PC-3 (cell line): ENCODE results near the gene GRB2. TPM values are rescaled to one million over a fixed set of nuclear protein-coding genes. Genes with fewer than 3 reads are reported as not detected.

Source experiments
- ATAC-seq: fragments of 200-7000 bp; cut with Tn5 transposase; 2 replicates; pipeline ENCODE4 v1.9.1; 2020; ENCODE audit warnings: mild to moderate bottlenecking, moderate library complexity
- BruUV-seq: library from RNA; stranded (reverse); fragments of 400-500 nt; replicated peaks from 2 replicates; lab custom pipeline; 2021; lab: Mats Ljungman, UMichigan
- CTCF ChIA-PET: fragments of 300-600 bp; sonication (Branson Sonifier 250); formaldehyde crosslinking; loops from one replicate; lab custom pipeline; 2022; ENCODE audit warnings: antibody characterized with exemption; lab: Charles Lee
- POLR2A ChIA-PET: fragments of 300-600 bp; sonication (Branson Sonifier 250); formaldehyde crosslinking; loops from one replicate; lab custom pipeline; 2022; ENCODE audit warnings: antibody characterized with exemption; ENCODE audit not compliant: unreplicated experiment; lab: Charles Lee
- DNase-seq: peaks from one replicate; pipeline ENCODE4 v3.0.0-alpha.2; 2015
- H2AFZ ChIP-seq: fragments of 300-600 bp; sonication (generic); 2 replicates; pipeline ENCODE4 v1.6.0; 2016; ENCODE audit warnings: antibody characterized with exemption, low read length
- H3F3A ChIP-seq: fragments of 300-600 bp; sonication (generic); one replicate; pipeline ENCODE4 v1.6.0; 2017; ENCODE audit warnings: antibody characterized with exemption, low read length, control low read depth, mild to moderate bottlenecking; ENCODE audit not compliant: unreplicated experiment
- H3K27ac ChIP-seq: fragments of 300-600 bp; sonication (generic); 2 replicates; pipeline ENCODE4 v1.5.1; 2016; ENCODE audit warnings: mild to moderate bottlenecking, low read length
- H3K27me3 ChIP-seq: fragments of 300-600 bp; sonication (generic); 2 replicates; pipeline ENCODE4 v1.6.1; 2016; ENCODE audit warnings: low read length, mixed read lengths
- H3K36me3 ChIP-seq: fragments of 300-600 bp; sonication (generic); 2 replicates; pipeline ENCODE4 v1.6.1; 2016; ENCODE audit warnings: low read depth, mixed run types, low read length, mixed read lengths
- H3K4me1 ChIP-seq: fragments of 300-600 bp; sonication (generic); 2 replicates; pipeline ENCODE4 v1.5.1; 2016; ENCODE audit warnings: low read length; ENCODE audit not compliant: insufficient read depth
- H3K4me2 ChIP-seq: fragments of 300-600 bp; sonication (generic); 2 replicates; pipeline ENCODE4 v1.6.0; 2016; ENCODE audit warnings: low read length
- H3K4me3 ChIP-seq: fragments of 300-600 bp; sonication (generic); 2 replicates; pipeline ENCODE4 v1.5.1; 2016; ENCODE audit warnings: mild to moderate bottlenecking, low read length, mixed read lengths
- H3K79me2 ChIP-seq: fragments of 300-600 bp; sonication (generic); 2 replicates; pipeline ENCODE4 v1.6.1; 2017; ENCODE audit warnings: low read length, mixed read lengths
- H3K9ac ChIP-seq: fragments of 300-600 bp; sonication (generic); 2 replicates; pipeline ENCODE4 v1.6.0; 2016; ENCODE audit warnings: mild to moderate bottlenecking, low read length
- H3K9me2 ChIP-seq: fragments of 300-600 bp; sonication (generic); replicated peaks from 2 replicates; pipeline ENCODE4 v1.6.1; 2016; ENCODE audit warnings: mixed run types, low read length, mixed read lengths
- H3K9me3 ChIP-seq: fragments of 300-600 bp; sonication (generic); 2 replicates; pipeline ENCODE4 v1.6.1; 2016; ENCODE audit warnings: low read length, mixed read lengths
- H4K20me1 ChIP-seq: fragments of 300-600 bp; sonication (generic); 2 replicates; pipeline ENCODE4 v1.6.1; 2016; ENCODE audit warnings: low read length, mixed read lengths
- CTCF ChIP-seq: fragments of 300-600 bp; sonication (generic); conservative IDR thresholded peaks from 2 replicates; pipeline ENCODE4 v1.5.1; 2017; ENCODE audit warnings: antibody characterized with exemption, low read depth, mild to moderate bottlenecking, low read length
- EZH2 ChIP-seq: fragments of 300-600 bp; sonication (generic); IDR thresholded peaks from one replicate; pipeline ENCODE4 v1.6.1; 2017; ENCODE audit warnings: antibody characterized with exemption, mild to moderate bottlenecking, low read length; ENCODE audit not compliant: unreplicated experiment
- EZH2phosphoT487 ChIP-seq: fragments of 300-600 bp; sonication (generic); IDR thresholded peaks from 2 replicates; pipeline ENCODE4 v1.6.1; 2018; ENCODE audit warnings: mild to moderate bottlenecking, antibody characterized with exemption, low read length, borderline replicate concordance
- intact Hi-C: fragments of 100-400 bp; cut with micrococcal nuclease; formaldehyde crosslinking; loops from 2 replicates; pipeline ENCODE4 v1.9.0; 2023
- total RNA-seq: library from RNA; depleted of rRNA; stranded (reverse); fragments of >200 nt; gene quantifications from 2 replicates; pipeline ENCODE4 v1.2.3, GENCODE V29; 2014

GRB2 gene
- total RNA-seq, 1 experiment from 2014 or later = 224 TPM

- DNase-seq = no peak
- no peak overlapping the region for H3K4me3 ChIP-seq
- H3K4me2 ChIP-seq = no peak overlapping the region
- no peak overlapping the region for H2AFZ ChIP-seq
- no peaks in the 10 kb centered on the region for H3K27me3 ChIP-seq
- no peak for ATAC-seq
- no peaks in the 10 kb centered on the region for H3F3A ChIP-seq
- no peak overlapping the region for H3K9ac ChIP-seq
- H3K9me3 ChIP-seq = no peaks in the 10 kb centered on the region
- TF ChIP-seq CTCF (no peak), EZH2 (no peak), EZH2phosphoT487 (no peak)
- no peaks in the 10 kb centered on the region for H3K36me3 ChIP-seq
- H3K79me2 ChIP-seq = no peaks in the 10 kb centered on the region
- no peaks in the 10 kb centered on the region for H3K4me1 ChIP-seq
- BruUV-seq = no TSS peak
- H3K27ac ChIP-seq = no peak overlapping the region
- ChIA-PET CTCF (no interaction called here), POLR2A (no interaction called here)
- no peaks in the 10 kb centered on the region for H4K20me1 ChIP-seq
- H3K9me2 ChIP-seq = no peaks in the 10 kb centered on the region
- intact Hi-C loops = no loop called here
Observed at GRCh38 chr17:75307957-75308731, 97.3 kb downstream of the GRB2 start.

- Histone ChIP-seq H3K36me3 (no peaks in the 10 kb centered on the region), H3K4me3 (no peak overlapping the region), H3K27me3 (no peaks in the 10 kb centered on the region), H3K9ac (no peak overlapping the region), H3K9me2 (no peaks in the 10 kb centered on the region), H3F3A (no peaks in the 10 kb centered on the region), H3K27ac (no peak overlapping the region), H2AFZ (no peak overlapping the region), H4K20me1 (no peaks in the 10 kb centered on the region), H3K4me1 (no peaks in the 10 kb centered on the region), H3K79me2 (no peaks in the 10 kb centered on the region), H3K4me2 (no peak overlapping the region), H3K9me3 (no peaks in the 10 kb centered on the region)
- intact Hi-C loops = no loop called here
- TF ChIP-seq EZH2phosphoT487 (no peak), CTCF (no peak), EZH2 (no peak)
- ATAC-seq (no peak), DNase-seq (no peak)
- BruUV-seq = no TSS peak
- ChIA-PET CTCF (no interaction called here), POLR2A (no interaction called here)
Observed at GRCh38 chr17:75301502-75302206, 103.8 kb downstream of the GRB2 start.

GRCh38 chr17:75301049-75301448 lies 104.4 kb downstream of the GRB2 start:
- no peak overlapping the region for H3K27ac ChIP-seq
- H3K4me3 ChIP-seq = no peak overlapping the region
- TF ChIP-seq EZH2 (no peak), EZH2phosphoT487 (no peak), CTCF (no peak)
- H3K4me2 ChIP-seq = no peak overlapping the region
- no peaks in the 10 kb centered on the region for H3K4me1 ChIP-seq
- H3F3A ChIP-seq = no peaks in the 10 kb centered on the region
- intact Hi-C loops = no loop called here
- no peaks in the 10 kb centered on the region for H3K9me2 ChIP-seq
- no peaks in the 10 kb centered on the region for H3K79me2 ChIP-seq
- BruUV-seq = no TSS peak
- ATAC-seq = no peak
- no peaks in the 10 kb centered on the region for H3K9me3 ChIP-seq
- no peaks in the 10 kb centered on the region for H3K36me3 ChIP-seq
- ChIA-PET POLR2A (no interaction called here), CTCF (no interaction called here)
- no peak overlapping the region for H2AFZ ChIP-seq
- no peak for DNase-seq
- H3K27me3 ChIP-seq = no peaks in the 10 kb centered on the region
- H3K9ac ChIP-seq = no peak overlapping the region
- no peaks in the 10 kb centered on the region for H4K20me1 ChIP-seq
